ENCODE data around the gene TNFAIP3.

TNFAIP3 gene

DNA sequence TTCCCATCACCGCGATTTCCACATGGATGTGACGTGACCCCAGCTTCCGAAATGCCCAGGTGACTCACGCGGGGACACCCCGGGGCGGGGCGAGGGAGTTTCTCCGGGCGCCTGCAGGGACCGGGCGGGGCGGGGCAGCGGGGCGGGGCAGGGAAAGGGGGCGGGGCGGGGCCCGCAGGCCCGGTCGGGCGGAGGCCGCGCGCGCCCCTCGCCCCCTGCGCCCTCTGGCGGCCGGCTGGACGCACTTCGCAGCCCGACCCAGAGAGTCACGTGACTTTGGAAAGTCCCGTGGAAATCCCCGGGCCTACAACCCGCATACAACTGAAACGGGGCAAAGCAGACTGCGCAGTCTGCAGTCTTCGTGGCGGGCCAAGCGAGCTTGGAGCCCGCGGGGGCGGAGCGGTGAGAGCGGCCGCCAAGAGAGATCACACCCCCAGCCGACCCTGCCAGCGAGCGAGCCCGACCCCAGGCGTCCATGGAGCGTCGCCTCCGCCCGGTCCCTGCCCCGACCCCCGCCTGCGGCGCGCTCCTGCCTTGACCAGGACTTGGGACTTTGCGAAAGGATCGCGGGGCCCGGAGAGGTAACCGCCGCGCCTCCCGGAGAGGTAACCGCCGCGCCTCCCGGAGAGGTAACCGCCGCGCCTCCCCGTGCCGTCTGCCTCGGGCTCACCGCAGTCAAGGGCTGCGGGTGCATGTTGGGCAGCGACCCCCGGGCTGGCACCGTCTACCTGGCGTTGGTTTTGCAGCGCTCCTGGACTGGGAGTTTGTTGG lies at the start of gene TNFAIP3:
TNFAIP3 (plus strand) TSS at position 346 of the 771 bp plus-strand sequence. CDS start 3,969 bp downstream, outside the sequence.
- ATAC-seq (ENCODE audit: insufficient read depth, low read depth) = peak; percentile 67
- peak within 1 kb of the TSS; percentile 61 to 83 for H3K4me3 ChIP-seq (ENCODE audit: low read depth in 1 of 2, low read length in 2 of 2)
- H3K9ac ChIP-seq (ENCODE audit: low read depth, low read length) = peak within 1 kb of the TSS; percentile 92
- H3K27me3 ChIP-seq (ENCODE audit: insufficient read depth, low read length, poor library complexity) = no peaks in the 10 kb centered on the region
- peak within 1 kb of the TSS; percentile 89 for H3K4me2 ChIP-seq (ENCODE audit: insufficient read depth, low read length)
- H3K9me3 ChIP-seq (ENCODE audit: insufficient read depth, low read length, severe bottlenecking) = no peaks in the 10 kb centered on the region
- H3K36me3 ChIP-seq (ENCODE audit: insufficient read depth, low read length) = peaks cover 59% of the 10 kb centered on the region
- H4K20me1 ChIP-seq (ENCODE audit: insufficient read depth, low read length) = peaks cover 30% of the 10 kb centered on the region; the same call in 1 of the 2 replicates
- peak within 1 kb of the TSS; percentile 66 for H2AFZ ChIP-seq (ENCODE audit: low read depth, low read length)
- peak within 1 kb of the TSS; percentile 92 for H3K27ac ChIP-seq (ENCODE audit: low read length)
- peaks cover 92% of the 10 kb centered on the region for H3K79me2 ChIP-seq (ENCODE audit: insufficient read depth, low read length)
- peak; percentile 92 for DNase-seq
- H3K4me1 ChIP-seq (ENCODE audit: insufficient read depth, low read length) = peaks cover 68% of the 10 kb centered on the region
- TF ChIP-seq, protein P1, sequence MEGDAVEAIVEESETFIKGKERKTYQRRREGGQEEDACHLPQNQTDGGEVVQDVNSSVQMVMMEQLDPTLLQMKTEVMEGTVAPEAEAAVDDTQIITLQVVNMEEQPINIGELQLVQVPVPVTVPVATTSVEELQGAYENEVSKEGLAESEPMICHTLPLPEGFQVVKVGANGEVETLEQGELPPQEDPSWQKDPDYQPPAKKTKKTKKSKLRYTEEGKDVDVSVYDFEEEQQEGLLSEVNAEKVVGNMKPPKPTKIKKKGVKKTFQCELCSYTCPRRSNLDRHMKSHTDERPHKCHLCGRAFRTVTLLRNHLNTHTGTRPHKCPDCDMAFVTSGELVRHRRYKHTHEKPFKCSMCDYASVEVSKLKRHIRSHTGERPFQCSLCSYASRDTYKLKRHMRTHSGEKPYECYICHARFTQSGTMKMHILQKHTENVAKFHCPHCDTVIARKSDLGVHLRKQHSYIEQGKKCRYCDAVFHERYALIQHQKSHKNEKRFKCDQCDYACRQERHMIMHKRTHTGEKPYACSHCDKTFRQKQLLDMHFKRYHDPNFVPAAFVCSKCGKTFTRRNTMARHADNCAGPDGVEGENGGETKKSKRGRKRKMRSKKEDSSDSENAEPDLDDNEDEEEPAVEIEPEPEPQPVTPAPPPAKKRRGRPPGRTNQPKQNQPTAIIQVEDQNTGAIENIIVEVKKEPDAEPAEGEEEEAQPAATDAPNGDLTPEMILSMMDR (IDR thresholded peaks at IDR 0.05; ENCODE audit: borderline replicate concordance, extremely low read depth, low read length, poor library complexity, severe bottlenecking) = peak; percentile 85
- no peak for TF ChIP-seq EZH2 (IDR thresholded peaks at IDR 0.05; ENCODE audit: borderline replicate concordance, low read depth, low read length, severe bottlenecking)

DNA sequence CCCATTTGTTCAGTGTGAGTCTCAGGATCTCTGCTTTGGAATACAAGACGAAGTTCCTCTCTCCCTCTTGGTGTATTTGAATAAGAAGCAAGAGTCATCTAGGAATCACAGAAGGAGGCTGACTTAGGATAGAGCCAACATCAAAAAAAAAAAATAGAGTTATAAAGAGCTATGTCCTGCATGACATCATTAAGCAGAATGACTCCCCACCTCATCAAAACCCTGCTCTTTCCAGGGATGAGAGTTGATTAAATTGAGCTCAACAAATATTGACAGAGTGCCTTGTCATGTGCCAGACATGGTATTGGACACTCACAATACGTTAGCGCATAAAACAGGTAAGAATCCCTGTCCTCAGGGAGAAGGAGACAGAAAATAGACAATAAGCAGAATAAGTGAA lies 48.6 kb upstream of the TNFAIP3 start:
- no peak for ATAC-seq (ENCODE audit: insufficient read depth, low read depth)
- no peak for TF ChIP-seq EZH2 (IDR thresholded peaks at IDR 0.05; ENCODE audit: borderline replicate concordance, low read depth, low read length, severe bottlenecking)
- TF ChIP-seq, protein P1 (IDR thresholded peaks at IDR 0.05; ENCODE audit: borderline replicate concordance, extremely low read depth, low read length, poor library complexity, severe bottlenecking) = no peak
- H3K27ac ChIP-seq (ENCODE audit: low read length) = peak overlapping the region; percentile 35; the same call in 1 of the 2 replicates
- no peaks in the 10 kb centered on the region for H3K79me2 ChIP-seq (ENCODE audit: insufficient read depth, low read length)
- DNase-seq = no peak
- no peak overlapping the region for H3K4me2 ChIP-seq (ENCODE audit: insufficient read depth, low read length)
- no peak overlapping the region for H3K4me3 ChIP-seq (ENCODE audit: low read depth in 1 of 2, low read length in 2 of 2)
- no peak overlapping the region; the same call in 1 of the 2 replicates for H2AFZ ChIP-seq (ENCODE audit: low read depth, low read length)
- no peak overlapping the region for H3K9ac ChIP-seq (ENCODE audit: low read depth, low read length)
- H3K36me3 ChIP-seq (ENCODE audit: insufficient read depth, low read length) = no peaks in the 10 kb centered on the region
- H3K4me1 ChIP-seq (ENCODE audit: insufficient read depth, low read length) = peaks cover 52% of the 10 kb centered on the region
- no peaks in the 10 kb centered on the region for H3K27me3 ChIP-seq (ENCODE audit: insufficient read depth, low read length, poor library complexity)
- no peaks in the 10 kb centered on the region for H4K20me1 ChIP-seq (ENCODE audit: insufficient read depth, low read length)
- H3K9me3 ChIP-seq (ENCODE audit: insufficient read depth, low read length, severe bottlenecking) = no peaks in the 10 kb centered on the region

DNA sequence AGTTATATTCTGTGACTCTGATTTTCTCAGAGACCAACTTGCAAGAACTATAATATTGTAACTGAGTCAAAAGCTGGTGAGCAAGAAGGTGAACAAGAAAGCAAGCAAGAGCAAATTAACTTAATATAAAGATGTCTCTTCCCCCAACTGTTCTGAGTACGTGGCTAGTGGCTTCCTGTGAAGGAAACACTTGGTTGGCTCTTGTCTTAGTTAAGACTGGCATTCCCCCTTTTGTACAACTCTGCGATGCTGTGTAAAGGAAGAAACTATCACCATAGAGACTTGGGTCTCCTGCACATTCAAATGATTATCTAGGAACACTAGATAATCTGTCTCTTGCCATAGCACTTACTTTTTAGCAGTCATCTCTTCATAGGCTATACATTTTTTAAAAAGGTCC lies 47.3 kb upstream of the TNFAIP3 start:
- Histone ChIP-seq H3K9me3 (ENCODE audit: insufficient read depth, low read length, severe bottlenecking) (no peaks in the 10 kb centered on the region), H3K9ac (ENCODE audit: low read depth, low read length) (peak overlapping the region; percentile 43), H3K4me3 (ENCODE audit: low read depth in 1 of 2, low read length in 2 of 2) (no peak overlapping the region), H3K27ac (ENCODE audit: low read length) (peak overlapping the region; percentile 80), H3K27me3 (ENCODE audit: insufficient read depth, low read length, poor library complexity) (no peaks in the 10 kb centered on the region), H3K36me3 (ENCODE audit: insufficient read depth, low read length) (no peaks in the 10 kb centered on the region), H3K4me2 (ENCODE audit: insufficient read depth, low read length) (peak overlapping the region; percentile 33), H2AFZ (ENCODE audit: low read depth, low read length) (peak overlapping the region; percentile 44), H3K4me1 (ENCODE audit: insufficient read depth, low read length) (peaks cover 65% of the 10 kb centered on the region), H3K79me2 (ENCODE audit: insufficient read depth, low read length) (no peaks in the 10 kb centered on the region), H4K20me1 (ENCODE audit: insufficient read depth, low read length) (no peaks in the 10 kb centered on the region)
- ATAC-seq (ENCODE audit: insufficient read depth, low read depth) = peak; percentile 75
- TF ChIP-seq, protein P1 (IDR thresholded peaks at IDR 0.05; ENCODE audit: borderline replicate concordance, extremely low read depth, low read length, poor library complexity, severe bottlenecking) = no peak
- TF ChIP-seq EZH2 (IDR thresholded peaks at IDR 0.05; ENCODE audit: borderline replicate concordance, low read depth, low read length, severe bottlenecking) = no peak
- DNase-seq = peak; percentile 42
